OCI-LY3 (cell line): ENCODE measurements around the gene NCBP3.
A peak's percentile ranks its signal among the peaks of the same experiment; 100 is the strongest.

Experiments used
- H2AFZ ChIP-seq: fragments of 200-600, 300-600 bp; shearing (Covaris generic); 2 replicates; pipeline ENCODE4 v1.6.0; 2014; ENCODE audit warnings: antibody characterized with exemption, low read depth, low read length
- H3K27ac ChIP-seq: fragments of 200-600, 300-600 bp; sonication (generic); 2 replicates; pipeline ENCODE4 v1.5.1; 2014; ENCODE audit warnings: mild to moderate bottlenecking, low read length, moderate library complexity, mixed read lengths
- H3K27me3 ChIP-seq: fragments of 200-600, 300-600 bp; sonication (generic); 2 replicates; pipeline ENCODE4 v1.6.1; 2014; ENCODE audit warnings: low read depth, low read length, mixed read lengths
- H3K36me3 ChIP-seq: fragments of 200-600, 300-600 bp; sonication (generic); replicated peaks from 2 replicates; pipeline ENCODE3; 2014; ENCODE audit warnings: low read depth, low read length, mixed read lengths
- H3K4me1 ChIP-seq: fragments of 300-600, 200-600 bp; sonication (generic); 2 replicates; pipeline ENCODE4 v1.6.1; 2014; ENCODE audit warnings: low read length, mixed read lengths
- H3K4me2 ChIP-seq: fragments of 200-600, 300-600 bp; sonication (generic); 2 replicates; pipeline ENCODE4 v1.6.1; 2014; ENCODE audit warnings: low read length, mixed read lengths
- H3K4me3 ChIP-seq: fragments of 300-600, 200-600 bp; sonication (generic); 2 replicates; pipeline ENCODE4 v1.5.1; 2014; ENCODE audit warnings: antibody characterized with exemption, mild to moderate bottlenecking, low read length, moderate library complexity
- H3K79me2 ChIP-seq: fragments of 300-600, 200-600 bp; shearing (Covaris generic); 2 replicates; pipeline ENCODE4 v1.6.1; 2014; ENCODE audit warnings: mild to moderate bottlenecking, low read length, mixed read lengths
- H3K9ac ChIP-seq: fragments of 300-600, 200-600 bp; shearing (Covaris generic); 2 replicates; pipeline ENCODE4 v1.6.0; 2014; ENCODE audit warnings: mild to moderate bottlenecking, low read length, moderate library complexity
- H3K9me3 ChIP-seq: fragments of 200-600, 300-600 bp; shearing (Covaris generic); 2 replicates; pipeline ENCODE4 v1.6.1; 2014; ENCODE audit warnings: low read length, mixed read lengths; ENCODE audit not compliant: insufficient read depth
- H4K20me1 ChIP-seq: fragments of 200-600, 300-600 bp; sonication (generic); 2 replicates; pipeline ENCODE4 v1.6.1; 2016; ENCODE audit warnings: low read length, mixed read lengths; ENCODE audit not compliant: insufficient read depth
- EZH2phosphoT487 ChIP-seq: fragments of 200-600 bp; shearing (Covaris generic); IDR thresholded peaks from 2 replicates; pipeline ENCODE4 v1.6.1; 2018; ENCODE audit warnings: antibody characterized with exemption, mixed run types, low read depth
- TF ChIP-seq, protein P1 (sequence below): fragments of 200-600, 300-600 bp; sonication (generic); IDR thresholded peaks from 2 replicates; pipeline ENCODE4 v1.5.1; 2014; ENCODE audit warnings: antibody characterized with exemption, low read length, low read depth

The NCBP3 gene, protein sequence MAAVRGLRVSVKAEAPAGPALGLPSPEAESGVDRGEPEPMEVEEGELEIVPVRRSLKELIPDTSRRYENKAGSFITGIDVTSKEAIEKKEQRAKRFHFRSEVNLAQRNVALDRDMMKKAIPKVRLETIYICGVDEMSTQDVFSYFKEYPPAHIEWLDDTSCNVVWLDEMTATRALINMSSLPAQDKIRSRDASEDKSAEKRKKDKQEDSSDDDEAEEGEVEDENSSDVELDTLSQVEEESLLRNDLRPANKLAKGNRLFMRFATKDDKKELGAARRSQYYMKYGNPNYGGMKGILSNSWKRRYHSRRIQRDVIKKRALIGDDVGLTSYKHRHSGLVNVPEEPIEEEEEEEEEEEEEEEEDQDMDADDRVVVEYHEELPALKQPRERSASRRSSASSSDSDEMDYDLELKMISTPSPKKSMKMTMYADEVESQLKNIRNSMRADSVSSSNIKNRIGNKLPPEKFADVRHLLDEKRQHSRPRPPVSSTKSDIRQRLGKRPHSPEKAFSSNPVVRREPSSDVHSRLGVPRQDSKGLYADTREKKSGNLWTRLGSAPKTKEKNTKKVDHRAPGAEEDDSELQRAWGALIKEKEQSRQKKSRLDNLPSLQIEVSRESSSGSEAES

GRCh38 chr17:3845621-3846436 lies at the start of gene NCBP3:
Gene NCBP3 (minus strand): TSS chr17:3846246. CDS start chr17:3846223, 23 bp downstream.
- no peaks in the 10 kb centered on the region for H3K27me3 ChIP-seq
- H4K20me1 ChIP-seq, result 0 out of 2 replicates have a peak, but pooled peaks cover 8% of the 10 kb centered on the region
- peaks cover 8% of the 10 kb centered on the region for H3K4me1 ChIP-seq
- H2AFZ ChIP-seq, result peak within 1 kb of the TSS; percentile 88
- H3K4me2 ChIP-seq, result peak within 1 kb of the TSS; percentile 97
- TF ChIP-seq, protein P1, sequence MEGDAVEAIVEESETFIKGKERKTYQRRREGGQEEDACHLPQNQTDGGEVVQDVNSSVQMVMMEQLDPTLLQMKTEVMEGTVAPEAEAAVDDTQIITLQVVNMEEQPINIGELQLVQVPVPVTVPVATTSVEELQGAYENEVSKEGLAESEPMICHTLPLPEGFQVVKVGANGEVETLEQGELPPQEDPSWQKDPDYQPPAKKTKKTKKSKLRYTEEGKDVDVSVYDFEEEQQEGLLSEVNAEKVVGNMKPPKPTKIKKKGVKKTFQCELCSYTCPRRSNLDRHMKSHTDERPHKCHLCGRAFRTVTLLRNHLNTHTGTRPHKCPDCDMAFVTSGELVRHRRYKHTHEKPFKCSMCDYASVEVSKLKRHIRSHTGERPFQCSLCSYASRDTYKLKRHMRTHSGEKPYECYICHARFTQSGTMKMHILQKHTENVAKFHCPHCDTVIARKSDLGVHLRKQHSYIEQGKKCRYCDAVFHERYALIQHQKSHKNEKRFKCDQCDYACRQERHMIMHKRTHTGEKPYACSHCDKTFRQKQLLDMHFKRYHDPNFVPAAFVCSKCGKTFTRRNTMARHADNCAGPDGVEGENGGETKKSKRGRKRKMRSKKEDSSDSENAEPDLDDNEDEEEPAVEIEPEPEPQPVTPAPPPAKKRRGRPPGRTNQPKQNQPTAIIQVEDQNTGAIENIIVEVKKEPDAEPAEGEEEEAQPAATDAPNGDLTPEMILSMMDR, result peak; percentile 64
- no peak for TF ChIP-seq EZH2phosphoT487
- peak within 1 kb of the TSS; percentile 87 for H3K4me3 ChIP-seq
- H3K27ac ChIP-seq, result peak within 1 kb of the TSS; percentile 31
- H3K79me2 ChIP-seq, result peaks cover 29% of the 10 kb centered on the region
- no peaks in the 10 kb centered on the region for H3K9me3 ChIP-seq
- peak within 1 kb of the TSS; percentile 86 for H3K9ac ChIP-seq
- no peaks in the 10 kb centered on the region for H3K36me3 ChIP-seq

DNA sequence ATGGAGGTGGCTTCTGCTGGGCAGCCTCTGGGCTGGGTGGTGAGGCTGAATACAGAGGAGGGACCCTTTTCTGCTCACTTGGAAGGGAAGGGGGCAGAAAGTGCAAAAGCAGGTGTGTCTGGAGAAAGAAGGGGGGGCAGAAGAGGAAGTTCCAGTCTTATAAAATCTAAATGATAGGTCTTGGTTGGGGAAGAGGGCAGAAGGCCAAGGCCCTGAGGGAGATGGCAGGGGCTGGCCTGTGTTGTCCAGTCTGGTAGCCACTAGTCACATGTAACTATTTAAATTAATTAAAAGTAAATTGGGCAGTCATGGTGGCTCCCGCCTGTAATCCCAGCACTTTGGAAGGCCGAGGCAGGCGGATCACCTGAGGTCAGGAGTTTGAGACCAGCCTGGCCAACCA lies 49.3 kb upstream of the NCBP3 start:
- peaks cover 18% of the 10 kb centered on the region for H3K27me3 ChIP-seq
- H3K9ac ChIP-seq, result no peak overlapping the region
- H3K36me3 ChIP-seq, result no peaks in the 10 kb centered on the region
- no peaks in the 10 kb centered on the region for H4K20me1 ChIP-seq
- no peak overlapping the region for H2AFZ ChIP-seq
- no peak overlapping the region for H3K4me2 ChIP-seq
- no peak overlapping the region for H3K27ac ChIP-seq
- no peak overlapping the region for H3K4me3 ChIP-seq
- no peaks in the 10 kb centered on the region for H3K9me3 ChIP-seq
- H3K4me1 ChIP-seq, result peaks cover 23% of the 10 kb centered on the region
- no peak for TF ChIP-seq EZH2phosphoT487
- TF ChIP-seq, protein P1, result no peak
- H3K79me2 ChIP-seq, result no peaks in the 10 kb centered on the region

- Histone ChIP-seq H3K4me2 (no peak overlapping the region), H3K4me3 (no peak overlapping the region), H3K9ac (no peak overlapping the region), H4K20me1 (no peaks in the 10 kb centered on the region), H3K36me3 (no peaks in the 10 kb centered on the region), H3K9me3 (no peaks in the 10 kb centered on the region), H3K27ac (no peak overlapping the region), H3K4me1 (peaks cover 28% of the 10 kb centered on the region), H3K79me2 (no peaks in the 10 kb centered on the region), H3K27me3 (peaks cover 18% of the 10 kb centered on the region), H2AFZ (no peak overlapping the region)
- TF ChIP-seq, protein P1, result no peak
- TF ChIP-seq EZH2phosphoT487, result no peak
These were observed 48.9 kb upstream of the NCBP3 start for GRCh38 chr17:3894911-3895343.
